NCI-H526 treated with DMSO at 0.1 percent for 48 hours (cell line): ENCODE measurements around the gene NARF.

Source experiments
- DNase-seq: peaks from one replicate; lab custom pipeline; 2025; lab: John Stamatoyannopoulos, UW

NARF gene

DNA sequence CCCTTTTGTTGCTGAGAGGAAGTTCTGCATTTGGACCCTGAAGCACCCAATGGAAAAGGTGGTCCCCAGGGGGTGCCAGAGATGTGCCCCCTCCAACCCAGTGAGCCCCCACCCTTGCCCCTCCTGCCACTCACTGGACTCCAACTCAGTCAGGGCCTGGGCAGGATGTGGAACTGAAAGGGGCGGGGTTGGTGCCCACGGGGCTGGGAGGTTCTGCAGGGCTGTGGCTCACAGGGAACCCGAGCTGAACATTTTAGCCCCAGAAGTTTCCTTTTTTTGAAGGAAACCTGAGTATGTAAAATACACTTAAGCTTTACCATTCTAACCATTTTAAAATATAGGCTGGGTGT lies 24.4 kb upstream of the NARF start:
- DNase-seq: no peak

DNA sequence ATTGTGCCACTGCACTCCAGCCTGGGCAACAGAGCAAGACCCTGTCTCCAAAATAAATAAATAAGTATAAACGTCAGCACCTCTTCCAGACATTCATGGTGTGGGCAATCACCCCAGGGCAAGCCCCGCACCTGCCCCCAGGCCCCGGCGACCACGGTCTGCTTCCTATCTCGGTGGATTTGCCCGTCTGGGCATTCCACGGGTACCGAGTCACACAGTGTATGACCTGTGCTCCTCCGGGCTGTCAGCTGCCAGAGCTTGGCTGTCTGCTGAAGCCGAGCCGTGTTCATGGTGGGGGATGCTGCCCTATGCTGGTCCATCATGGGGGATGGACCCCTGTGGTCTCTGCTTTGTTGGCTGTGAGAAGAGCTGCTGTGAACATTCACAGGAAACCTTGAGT lies 23.4 kb upstream of the NARF start:
- no peak for DNase-seq

DNA sequence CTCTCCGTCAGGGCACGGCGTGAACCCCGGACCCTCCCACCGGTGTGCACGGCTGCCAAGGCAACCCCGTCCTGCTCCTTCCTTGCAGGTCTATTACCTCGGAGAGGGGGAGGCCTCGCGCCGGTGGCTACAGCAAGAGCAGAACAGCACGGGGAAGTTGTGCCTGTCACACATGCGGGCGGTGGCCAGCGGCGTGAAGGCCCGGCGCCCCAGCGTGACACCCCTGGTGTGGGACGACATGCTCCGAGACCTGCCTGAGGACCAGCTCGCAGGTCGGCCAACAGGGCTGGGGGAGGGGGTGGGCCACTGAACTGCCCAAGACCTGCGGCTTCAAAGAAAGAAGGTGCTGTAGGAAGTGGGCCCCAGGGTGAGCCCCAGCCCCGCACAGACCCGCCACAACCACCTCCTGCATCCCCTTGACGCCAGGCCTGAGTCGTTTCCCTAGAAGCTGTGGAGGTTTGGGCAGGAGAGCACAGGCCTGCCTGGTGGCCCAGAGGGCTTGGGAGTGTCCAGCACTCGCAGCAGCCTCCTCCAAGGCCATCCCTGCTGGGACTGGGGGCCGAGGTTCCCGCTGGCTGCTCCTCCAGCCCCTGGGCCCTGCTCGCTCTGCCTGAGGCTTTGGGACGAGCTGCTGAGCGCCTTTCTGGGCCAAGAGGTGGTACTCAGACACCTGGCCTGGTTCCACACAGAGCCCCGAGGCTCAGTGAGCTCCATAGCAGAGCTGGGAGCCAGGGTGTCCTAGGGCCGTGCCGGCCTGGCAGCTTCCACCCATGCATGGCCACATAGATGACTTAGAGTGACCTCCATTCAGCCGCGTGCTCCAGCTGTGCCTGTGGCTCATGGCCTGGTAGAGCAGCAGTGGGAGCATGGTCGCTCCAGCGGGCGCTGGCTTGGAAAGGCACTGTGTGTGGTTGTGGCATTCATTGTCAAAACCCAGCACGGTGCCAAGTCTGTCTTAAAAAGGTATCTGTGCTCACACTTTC lies 22.6 kb upstream of the NARF start:
- no peak for DNase-seq

DNA sequence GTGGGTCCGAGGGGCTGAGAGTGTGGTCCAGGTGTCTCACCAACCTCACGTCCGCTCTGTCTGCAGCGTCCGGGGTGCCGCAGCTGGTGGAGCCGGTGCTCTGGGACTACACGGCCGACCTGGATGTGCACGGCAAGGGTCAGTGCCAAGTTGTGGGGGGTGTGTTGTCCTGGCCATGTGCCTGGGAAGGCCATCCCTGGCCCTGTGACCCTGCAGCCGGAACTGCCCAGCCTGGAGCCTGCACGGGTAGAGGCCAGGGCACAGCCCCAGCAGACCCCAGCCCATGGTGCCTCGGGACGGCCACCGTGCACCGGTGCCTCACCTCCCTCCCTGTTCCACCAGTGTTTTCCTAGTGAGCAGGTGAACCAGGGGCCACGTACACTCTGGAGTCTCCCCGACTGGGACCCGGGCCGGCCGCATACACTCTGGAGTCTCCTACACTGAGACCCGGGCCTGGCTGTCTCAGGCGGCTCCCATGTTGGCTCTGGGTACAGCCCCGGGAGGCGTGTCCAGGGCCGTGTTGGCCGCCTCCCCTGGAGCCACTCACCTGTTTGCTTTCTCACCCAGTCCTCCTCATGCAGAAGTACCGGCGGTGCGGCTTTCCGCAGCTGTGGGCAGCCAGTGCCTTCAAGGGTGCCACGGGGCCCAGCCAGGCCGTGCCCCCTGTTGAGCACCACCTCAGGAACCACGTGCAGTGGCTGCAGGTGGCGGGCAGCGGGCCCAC lies 21.8 kb upstream of the NARF start:
- no peak for DNase-seq

DNA sequence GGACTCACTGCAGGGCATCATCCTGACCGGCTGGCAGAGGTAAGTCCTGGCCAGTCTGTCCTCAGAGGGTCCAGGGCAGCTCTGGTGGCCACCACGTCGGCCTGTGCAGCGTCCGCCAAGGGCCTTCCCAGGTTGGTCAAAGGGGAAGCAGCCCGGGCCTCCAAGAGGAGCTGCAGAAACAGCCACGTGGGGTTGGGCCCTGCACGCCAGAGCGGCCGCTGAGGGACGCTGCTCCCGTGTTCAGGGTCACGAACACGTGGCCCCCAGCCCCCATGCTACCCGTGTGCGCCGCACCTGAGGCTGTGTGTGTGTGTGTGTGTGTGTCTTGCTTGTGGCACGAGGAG lies 21.2 kb upstream of the NARF start:
- no peak for DNase-seq

DNA sequence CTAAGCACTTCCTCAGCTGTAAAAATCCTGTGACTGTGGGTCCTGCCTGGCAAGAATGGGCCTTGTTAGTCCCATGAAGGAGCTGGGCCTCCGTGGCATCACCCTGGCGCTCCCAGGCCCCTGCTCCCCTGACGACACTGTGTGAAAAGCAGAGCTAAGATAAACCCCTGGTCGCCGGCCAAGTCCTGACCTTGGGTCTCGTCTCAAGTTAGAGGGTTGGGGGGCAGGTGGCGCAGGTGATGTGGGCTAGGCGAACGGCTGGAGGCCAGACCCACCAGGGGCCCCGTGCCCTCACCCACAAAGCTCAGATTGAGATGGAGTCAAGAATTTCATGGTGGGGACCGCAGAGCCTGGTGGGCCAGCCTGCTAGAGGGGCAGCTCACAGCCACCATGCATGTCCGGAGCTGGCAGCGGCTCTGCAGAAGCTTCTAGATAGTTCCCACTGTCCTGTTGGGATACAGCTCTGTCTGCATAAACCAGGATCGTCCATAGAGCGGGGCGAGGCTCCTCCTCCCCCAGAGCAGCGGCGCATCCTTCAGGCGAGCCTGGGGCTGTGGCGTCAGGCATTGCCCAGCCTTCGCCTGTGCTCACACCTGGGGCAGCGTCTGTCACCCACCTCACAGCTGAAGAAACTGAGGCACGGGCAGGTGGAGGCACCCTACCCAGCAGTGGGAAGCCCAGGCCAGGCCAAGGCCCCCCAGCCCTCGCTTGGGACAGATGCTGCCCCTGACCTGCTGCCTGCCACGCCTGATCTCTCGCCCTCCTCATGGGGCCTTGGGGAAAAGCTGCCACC lies 19.9 kb upstream of the NARF start:
- DNase-seq: no peak

DNA sequence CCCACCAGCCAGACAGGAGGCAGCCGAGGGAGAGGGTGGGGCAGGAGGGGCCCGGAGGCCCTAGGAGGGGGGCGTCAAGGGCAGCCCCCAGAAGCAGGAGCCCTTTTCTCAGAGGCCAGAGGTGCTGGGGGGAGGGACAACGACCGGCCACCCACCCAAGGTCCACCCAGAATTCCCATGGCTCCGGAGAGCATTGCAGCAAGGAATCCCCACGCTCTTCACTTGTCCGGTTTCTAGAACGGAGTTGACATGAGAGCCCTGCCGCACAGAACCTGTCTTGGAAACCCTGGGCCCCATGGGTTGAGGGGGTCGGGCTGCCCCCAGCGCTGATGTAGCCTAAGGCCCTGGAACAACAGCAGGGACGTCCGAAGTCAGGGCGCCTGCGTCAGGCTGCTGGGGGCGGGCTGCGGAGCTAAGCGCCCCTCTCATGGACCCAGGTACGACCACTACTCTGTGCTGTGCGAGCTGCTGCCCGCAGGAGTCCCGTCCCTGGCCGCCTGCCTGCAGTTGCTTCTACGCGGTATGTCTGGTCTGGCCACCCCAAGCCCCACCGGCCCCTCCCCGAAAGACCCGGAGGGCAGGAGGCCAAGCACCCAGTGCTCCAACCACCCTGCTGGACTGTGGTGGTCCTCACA lies 19.2 kb upstream of the NARF start:
- no peak for DNase-seq

DNA sequence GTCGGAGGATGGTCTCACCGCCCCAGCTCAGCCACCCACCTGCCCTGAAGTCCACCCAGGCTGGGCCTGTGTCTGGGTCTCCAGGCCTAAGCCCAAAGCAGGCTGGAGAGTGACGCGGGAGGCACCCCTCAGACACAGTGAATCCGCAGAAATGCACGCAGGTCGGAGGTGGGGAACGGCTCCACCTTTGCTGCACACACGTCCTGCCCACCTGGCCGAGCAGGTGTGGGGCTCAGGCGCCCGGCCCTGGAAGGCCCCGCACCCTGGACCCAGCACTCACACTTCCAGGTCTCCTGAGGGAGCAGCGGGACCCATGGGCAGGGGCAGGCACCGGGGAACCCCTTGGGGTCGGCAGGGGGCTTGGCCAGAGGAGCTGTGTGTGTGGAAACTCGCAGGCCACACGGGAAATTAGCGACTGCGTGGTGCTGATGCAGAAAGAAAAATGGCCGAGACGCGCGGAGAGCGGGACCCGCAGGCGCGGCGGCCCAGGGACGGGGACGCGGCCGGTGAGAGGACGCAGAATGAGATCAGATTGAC lies 18.6 kb upstream of the NARF start:
- no peak for DNase-seq

DNA sequence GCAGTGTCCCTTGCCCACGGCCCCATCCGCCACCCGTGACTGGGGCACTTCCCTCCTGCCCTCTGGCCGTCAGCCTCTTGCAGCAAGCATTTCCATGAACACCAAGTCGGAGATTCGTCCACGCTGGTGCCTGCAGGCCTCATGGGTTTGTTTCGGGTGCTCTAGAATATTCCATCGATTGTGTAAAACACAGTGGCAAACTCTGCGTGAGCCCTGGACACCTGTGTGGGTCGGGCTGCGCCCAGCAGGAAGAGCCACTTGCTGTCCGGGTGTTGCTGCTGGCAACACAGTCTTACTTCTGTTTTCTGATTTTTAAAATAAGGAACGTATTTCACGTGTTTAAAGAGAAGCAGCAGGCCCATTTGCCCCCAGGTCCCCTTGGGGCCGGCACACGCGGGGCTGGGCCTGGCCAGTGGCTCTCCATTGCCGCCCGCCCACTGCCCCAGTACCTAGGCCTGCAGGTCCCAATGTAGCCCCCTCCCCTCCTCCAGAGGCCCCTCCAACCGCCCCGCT lies 18.0 kb upstream of the NARF start:
- no peak for DNase-seq

DNA sequence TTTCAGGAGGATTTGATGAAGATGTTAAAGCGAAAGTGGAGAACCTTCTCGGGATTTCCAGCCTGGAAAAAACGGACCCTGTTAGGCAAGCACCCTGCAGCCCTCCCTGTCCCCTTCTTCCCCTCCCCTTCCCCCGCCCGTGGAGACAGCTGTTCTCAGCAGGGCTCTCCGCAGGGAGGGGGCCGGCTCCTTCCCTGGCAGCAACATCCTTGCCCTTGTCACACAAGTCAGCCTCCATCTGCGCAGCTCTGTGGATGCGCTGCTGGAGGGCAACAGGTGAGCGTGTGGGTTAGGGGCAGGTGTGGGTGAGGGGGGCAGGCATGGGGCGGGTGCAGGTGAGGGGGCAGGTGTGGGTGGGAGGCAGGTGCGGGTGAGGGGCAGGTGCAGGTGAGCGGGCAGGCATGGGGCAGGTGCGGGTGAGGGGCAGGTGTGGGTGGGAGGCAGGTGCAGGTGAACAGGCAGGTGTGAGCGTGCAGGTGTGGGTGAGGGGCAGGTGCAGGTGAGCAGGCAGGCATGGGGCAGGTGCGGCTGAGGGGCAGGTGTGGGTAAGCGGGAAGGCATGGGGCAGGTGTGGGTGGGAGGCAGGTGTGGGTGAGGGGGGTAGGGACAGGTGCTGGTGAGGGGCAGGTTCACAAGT lies 17.4 kb upstream of the NARF start:
- DNase-seq: no peak

DNA sequence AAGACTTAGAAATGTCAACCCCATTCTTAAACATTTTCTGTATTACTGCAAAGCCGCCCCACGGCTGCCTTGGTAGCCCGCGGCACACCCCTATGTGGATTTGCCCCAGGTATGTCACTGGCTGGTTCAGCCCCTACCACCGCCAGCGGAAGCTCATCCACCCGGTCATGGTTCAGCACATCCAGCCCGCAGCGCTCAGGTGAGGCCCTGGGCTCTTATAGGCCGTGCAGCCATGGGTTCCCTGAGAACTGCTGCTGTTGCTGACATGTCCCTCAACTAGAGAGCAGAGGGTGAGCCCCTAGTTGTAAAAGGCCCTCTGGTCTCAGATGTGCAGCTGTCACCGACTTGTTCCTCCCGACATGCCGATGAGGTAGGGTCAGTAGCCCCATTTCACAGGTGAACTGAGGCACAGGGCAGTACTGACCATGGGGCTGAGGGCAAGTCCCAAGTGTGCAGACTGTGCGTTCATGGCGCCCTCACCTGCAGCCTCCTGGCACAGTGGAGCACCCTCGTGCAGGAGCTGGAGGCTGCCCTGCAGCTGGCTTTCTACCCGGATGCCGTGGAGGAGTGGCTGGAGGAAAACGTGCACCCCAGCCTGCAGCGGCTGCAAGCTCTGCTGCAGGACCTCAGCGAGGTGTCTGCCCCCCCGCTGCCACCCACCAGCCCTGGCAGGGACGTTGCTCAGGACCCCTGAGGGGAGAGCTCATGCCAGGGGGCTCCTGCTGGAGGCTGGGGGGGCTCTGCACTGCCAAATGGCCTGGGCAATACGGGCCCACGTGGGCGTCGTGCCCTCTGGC lies 16.7 kb upstream of the NARF start:
- DNase-seq: no peak

DNA sequence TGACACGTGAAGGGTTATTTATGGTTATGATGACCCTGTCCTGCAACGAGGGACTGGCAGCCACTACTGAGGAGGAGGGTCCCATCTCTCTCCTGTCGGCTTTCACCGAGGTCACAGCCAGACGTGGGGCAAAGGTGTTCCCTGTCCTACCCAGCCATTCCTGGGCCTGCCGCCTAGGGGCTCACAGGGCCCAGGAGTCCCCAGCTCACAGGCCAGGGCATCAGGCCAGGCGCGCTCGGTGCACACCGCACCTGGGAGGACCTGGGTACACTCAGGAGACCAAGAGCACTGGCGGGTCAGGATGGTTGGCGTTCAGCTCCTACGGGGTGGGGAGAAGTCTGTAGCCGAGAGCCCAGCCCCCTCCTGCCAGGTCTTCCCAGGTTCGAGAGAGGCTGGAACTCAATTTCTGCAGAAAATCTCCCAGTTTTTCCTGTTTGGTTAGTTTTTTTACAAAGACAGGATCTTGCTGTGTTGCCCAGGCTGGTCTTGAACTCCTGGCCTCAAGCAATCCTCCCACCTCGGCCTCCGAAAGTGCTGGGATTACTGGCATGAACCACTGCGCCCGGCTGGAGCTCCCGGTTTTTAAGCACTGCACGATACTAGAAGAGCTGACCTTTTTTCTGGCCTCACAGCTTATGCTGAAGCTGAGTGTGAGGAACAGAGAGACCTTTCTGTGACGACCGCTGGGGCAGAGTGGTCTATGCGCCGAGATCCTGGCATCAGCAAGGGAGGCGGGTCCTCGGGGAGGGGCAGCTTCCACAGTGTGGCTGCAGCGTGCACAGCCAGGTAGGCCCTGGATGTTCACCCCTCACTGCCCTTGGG lies 15.7 kb upstream of the NARF start:
- DNase-seq: no peak

DNA sequence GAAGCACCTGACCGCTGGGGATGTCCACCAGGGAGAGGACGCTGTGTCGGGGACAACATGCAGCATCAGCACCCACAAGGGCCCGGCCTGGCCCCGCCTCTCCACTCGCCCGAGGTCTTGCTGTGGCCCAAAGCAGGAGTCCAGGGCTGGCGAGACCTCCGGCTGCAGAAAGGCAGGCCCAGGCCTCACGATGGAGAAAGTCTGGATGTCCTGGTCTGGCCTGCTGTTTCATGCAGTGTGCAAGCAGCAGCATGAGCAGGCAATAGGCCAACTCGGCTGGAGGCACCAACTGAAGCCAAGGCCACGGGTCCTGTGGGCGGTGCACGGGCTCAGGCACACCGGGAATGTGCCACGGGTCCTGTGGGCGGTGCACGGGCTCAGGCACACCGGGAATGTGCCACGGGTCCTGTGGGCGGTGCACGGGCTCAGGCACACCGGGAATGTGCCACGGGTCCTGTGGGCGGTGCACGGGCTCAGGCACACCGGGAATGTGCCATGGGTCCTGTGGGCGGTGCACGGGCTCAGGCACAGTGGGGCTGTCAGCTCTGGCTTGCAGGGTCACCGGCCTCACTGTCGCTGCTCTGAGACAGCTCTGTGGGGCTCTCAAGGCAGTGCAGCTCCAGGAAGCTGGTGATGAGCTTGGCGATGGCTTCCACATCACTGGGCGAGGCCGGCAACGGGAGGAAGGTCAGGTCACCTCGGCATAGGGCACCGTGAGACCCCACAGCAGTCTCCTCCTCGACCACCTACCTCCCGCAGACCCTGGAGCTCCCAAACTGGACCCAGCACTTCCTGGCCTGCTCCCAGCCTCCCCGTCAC lies 14.9 kb upstream of the NARF start:
- no peak for DNase-seq

DNA sequence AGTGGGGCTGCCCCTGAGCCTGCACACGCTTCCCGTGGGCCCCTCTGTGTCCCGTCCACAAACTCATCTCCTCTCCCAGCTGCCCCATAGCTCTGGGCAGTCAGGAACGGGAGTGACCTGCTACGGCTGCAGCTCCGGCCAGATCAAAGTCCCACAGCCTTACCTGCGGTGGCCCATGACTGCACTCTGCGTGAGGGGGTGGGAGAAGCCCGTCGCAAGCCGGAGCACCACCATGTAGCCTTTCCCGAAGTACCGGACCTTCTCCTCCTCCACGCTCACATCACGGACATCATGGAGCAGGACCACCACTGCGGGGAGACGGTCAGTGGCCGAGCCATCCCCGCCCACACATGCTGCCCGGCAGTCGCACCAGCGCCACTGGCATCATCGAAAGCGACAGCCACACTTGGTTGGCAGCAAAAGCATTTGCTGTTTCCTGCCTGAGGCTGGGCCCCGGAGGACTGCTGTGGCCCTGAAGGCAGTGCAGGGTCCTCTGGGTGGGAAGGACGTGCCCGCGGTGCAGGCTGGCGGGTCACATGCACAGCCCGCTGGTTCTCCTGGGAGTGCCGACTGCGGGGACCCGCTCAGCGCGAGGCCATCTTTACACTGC lies 14.2 kb upstream of the NARF start:
- DNase-seq: no peak

DNA sequence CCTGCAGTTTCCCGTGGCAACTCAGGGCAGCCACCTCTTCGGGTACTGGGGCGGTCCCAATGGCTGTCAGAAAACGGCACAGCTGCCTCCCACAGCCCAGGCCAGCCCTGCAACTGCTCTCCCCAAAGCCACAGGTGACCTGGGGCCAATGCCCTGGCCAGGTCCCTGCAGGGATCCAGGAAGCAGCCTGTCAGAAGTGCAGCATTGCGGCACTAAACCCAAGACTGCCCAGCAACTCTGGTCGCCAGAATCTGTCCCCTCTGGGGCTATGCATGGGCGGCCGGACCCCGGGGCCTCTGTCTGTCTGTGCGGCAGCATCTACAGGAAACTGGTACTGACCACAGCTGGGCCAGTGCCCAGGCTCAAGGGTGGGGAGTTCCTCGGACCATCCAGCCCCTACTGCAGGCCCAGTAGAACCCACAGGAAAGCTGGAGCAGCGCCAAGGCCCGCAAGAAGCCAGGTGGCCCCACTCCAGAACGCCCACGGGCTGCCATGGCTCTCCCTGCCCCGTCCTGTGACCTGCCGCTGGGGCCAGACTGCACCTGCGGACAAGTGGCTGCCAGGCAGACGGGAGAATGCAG lies 13.5 kb upstream of the NARF start:
- DNase-seq: no peak

DNA sequence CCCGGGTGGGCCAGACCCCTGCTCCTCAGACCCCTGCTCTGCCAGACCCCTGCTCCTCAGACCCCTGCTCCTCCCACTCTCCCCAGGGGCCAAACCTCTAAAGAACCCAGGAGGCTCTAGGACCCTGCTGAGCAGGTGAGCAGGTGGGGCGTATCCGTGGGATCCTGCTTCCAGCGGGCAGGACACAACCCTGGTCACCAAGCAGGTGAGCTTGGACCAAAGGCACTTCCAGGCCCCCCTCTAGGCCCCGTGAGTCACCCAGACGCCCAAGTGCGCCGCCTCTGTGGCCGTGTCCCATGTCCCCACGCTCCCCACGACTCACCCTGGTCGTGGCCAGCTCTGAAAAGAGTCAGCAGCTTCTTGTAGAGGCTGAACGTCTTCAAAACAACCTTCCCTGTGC lies 13.0 kb upstream of the NARF start:
- DNase-seq: no peak

DNA sequence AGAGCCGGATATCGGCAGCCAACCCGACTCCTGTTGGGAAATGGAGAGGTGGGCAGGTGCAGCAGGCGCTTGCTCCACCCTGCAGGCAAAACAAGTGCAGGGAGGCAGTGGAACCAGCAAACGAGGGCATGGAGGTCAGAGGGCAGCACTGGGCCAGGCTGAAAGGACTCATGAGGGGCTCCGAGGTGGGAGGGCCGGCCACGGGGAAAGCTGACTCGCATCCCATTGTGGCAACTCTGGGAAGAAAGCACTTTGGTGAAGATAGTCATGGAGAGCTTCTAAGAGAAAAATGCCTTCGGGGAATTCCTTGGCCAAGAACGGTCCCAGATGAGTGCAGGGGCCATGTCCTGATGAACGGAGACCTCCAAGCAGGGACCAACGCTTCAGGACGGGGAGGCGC lies 12.4 kb upstream of the NARF start:
- no peak for DNase-seq

DNA sequence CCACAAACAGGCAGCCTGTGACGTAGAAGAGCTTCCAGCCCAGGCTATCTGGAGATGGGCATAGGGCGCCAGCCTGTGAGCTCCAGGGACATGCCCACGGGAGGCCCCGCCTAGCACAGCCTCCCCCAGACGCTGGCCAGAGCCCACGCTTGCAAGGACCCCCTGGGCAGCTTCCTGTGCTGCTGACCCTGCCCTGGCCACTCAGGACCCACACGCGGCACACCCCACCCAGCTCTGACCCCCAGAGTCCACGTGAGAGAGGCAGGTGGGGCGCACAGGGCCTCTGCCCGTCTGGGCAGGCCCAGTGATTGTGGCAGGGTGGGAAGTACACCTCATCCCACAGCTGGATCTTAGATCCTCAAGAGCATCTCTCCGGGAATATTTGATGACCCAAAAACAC lies 11.9 kb upstream of the NARF start:
- no peak for DNase-seq
